ENCODE results near the gene MSANTD1. TPM values are rescaled to one million over a fixed set of nuclear protein-coding genes. Genes with fewer than 3 reads are reported as not detected.

MSANTD1 gene
- total and polyA plus RNA-seq, 2 of the 8 experiments (the other 6 are each of a cell fraction or from before 2014, with no cell fraction given), result 0.23 to 0.45 TPM

DNA sequence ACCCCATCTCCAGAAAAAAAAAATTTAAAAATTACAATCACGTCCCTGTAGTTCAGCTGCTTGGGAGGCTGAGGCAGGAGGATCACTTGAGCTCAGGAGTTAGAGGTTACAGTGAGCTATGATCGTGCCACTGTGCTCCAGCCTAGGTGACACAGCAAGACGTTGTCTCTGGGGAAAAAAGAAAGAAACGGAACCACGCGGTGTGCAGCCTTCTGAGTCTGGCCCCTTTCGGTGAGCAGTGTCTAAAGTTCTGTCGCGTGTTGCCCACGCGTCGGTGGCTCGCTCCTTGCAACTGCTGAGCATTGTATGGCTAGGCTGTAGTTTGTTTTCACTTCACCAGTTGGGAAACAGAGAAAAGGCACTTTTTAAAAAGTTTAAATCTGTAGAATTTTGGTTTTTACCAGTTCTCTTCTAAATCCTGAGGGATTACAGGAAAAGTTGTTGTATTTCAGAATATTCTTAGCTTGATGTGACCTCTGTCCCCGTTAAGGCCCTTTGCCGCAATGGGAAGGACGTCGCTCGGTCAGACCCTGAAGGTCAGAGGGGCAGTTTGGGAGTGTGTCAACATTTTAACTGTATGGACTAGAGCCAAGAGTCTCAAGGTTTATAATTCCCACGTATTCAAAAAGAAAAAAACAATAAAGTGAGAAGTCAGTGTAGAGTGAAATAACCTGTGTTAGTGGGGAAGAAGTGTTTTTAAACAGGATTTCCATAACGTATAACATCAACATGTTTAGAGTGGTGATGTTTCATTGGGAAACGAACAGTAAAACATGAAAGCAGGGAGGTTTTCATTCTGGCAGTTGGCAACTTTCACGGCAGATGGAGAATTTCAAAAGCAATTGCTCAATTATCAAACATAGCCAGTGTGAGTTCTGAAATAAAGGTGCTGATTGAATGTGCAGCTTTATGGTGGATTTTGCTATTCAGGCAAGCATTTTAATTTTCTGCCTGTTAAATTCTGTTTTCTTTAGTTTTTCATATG lies 45.8 kb upstream of the MSANTD1 start (continued):
- TF ChIP-seq, protein P1, sequence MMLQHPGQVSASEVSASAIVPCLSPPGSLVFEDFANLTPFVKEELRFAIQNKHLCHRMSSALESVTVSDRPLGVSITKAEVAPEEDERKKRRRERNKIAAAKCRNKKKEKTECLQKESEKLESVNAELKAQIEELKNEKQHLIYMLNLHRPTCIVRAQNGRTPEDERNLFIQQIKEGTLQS (IDR thresholded peaks at IDR 0.05; ENCODE audit: insufficient read depth, low read depth, low read length), result no peak
- TF ChIP-seq CBX8 (IDR thresholded peaks at IDR 0.05; ENCODE audit: borderline replicate concordance, low read depth, low read length) (no peak), TAF7 (optimal IDR thresholded peaks at IDR 0.05; ENCODE audit: borderline replicate concordance, low read depth, low read length) (no peak), RAD21 (IDR thresholded peaks at IDR 0.05 in 1 of 2, conservative IDR thresholded peaks at IDR 0.05 in 1 of 2; ENCODE audit: low read depth in 2 of 2, low read length in 2 of 2) (no peak), MAFK (IDR thresholded peaks at IDR 0.05; ENCODE audit: low read depth, low read length) (no peak), CEBPB (IDR thresholded peaks at IDR 0.05; ENCODE audit: low read depth, low read length) (no peak), HDAC2 (IDR thresholded peaks at IDR 0.05; ENCODE audit: borderline replicate concordance in 1 of 2, low read depth in 2 of 2, low read length in 2 of 2) (no peak), YY1 (IDR thresholded peaks at IDR 0.05; ENCODE audit: low read depth, low read length) (no peak)

Measured in H1 (cell line).